GM19468 (cell line): ENCODE measurements around the gene PRKAB1.
"Not testable (repeated sequence)": the region's sequence is repeated elsewhere in the genome, so short reads cannot be mapped to it uniquely, and the experiment has no call there.

Experiments
- ATAC-seq: cut with Tn5 transposase; IDR thresholded peaks from one replicate; pipeline ENCODE4 v1.9.1; 2021; ENCODE audit warnings: mild to moderate bottlenecking, moderate library complexity, moderate number of reproducible peaks; ENCODE audit not compliant: unreplicated experiment; ENCODE audit errors: extremely low read depth

Gene PRKAB1

GRCh38 chr12:119667577-119668323 lies at the start of gene PRKAB1:
PRKAB1 (plus strand) TSS chr12:119668133; CDS start chr12:119668245, 112 bp downstream.
- ATAC-seq, result peak; percentile 94

- ATAC-seq, result not testable (repeated sequence)
Observed at GRCh38 chr12:119618328-119618896, 49.5 kb upstream of the PRKAB1 start.

- no peak for ATAC-seq
Observed at GRCh38 chr12:119620490-119620889, 47.4 kb upstream of the PRKAB1 start.

GRCh38 chr12:119621878-119622277 lies 46.1 kb upstream of the PRKAB1 start:
- ATAC-seq, result no peak

GRCh38 chr12:119624966-119625365 lies 43.0 kb upstream of the PRKAB1 start:
- ATAC-seq, result no peak

GRCh38 chr12:119627019-119627643 lies 40.8 kb upstream of the PRKAB1 start:
- ATAC-seq, result no peak

GRCh38 chr12:119627686-119628085 lies 40.2 kb upstream of the PRKAB1 start:
- no peak for ATAC-seq

- ATAC-seq, result no peak
Observed at GRCh38 chr12:119630223-119630780, 37.6 kb upstream of the PRKAB1 start.

- no peak for ATAC-seq
Observed at GRCh38 chr12:119630962-119631550, 36.9 kb upstream of the PRKAB1 start.

GRCh38 chr12:119631930-119632678 lies 35.8 kb upstream of the PRKAB1 start:
- no peak for ATAC-seq

GRCh38 chr12:119634743-119635142 lies 33.2 kb upstream of the PRKAB1 start:
- ATAC-seq, result no peak

- ATAC-seq, result no peak
Observed at GRCh38 chr12:119642986-119643385, 24.9 kb upstream of the PRKAB1 start.

GRCh38 chr12:119644930-119645329 lies 23.0 kb upstream of the PRKAB1 start:
- ATAC-seq, result no peak

- no peak for ATAC-seq
Observed at GRCh38 chr12:119645535-119646059, 22.3 kb upstream of the PRKAB1 start.

- no peak for ATAC-seq
Observed at GRCh38 chr12:119649202-119649808, 18.6 kb upstream of the PRKAB1 start.

GRCh38 chr12:119652665-119653064 lies 15.3 kb upstream of the PRKAB1 start:
- no peak for ATAC-seq

- ATAC-seq, result not testable (repeated sequence)
Observed at GRCh38 chr12:119657001-119657400, 10.9 kb upstream of the PRKAB1 start.

- not testable (repeated sequence) for ATAC-seq
Observed at GRCh38 chr12:119658166-119658565, 9.8 kb upstream of the PRKAB1 start.

- ATAC-seq, result no peak
Observed at GRCh38 chr12:119659289-119659897, 8.5 kb upstream of the PRKAB1 start.
